Keratinocyte (primary cell): ENCODE data around the gene ERC1.

ENCODE experiments used
- CTCF ChIP-seq, 3 experiments: IDR thresholded peaks in 1 of 3; conservative IDR thresholded peaks in 1 of 3; optimal IDR thresholded peaks in 1 of 3; 2 replicates in 2 of 3; 3 replicates in 1 of 3; pipeline versions ENCODE3 to v1.5.1; 2011; ENCODE audit warnings: low read length in 3 of 3, mild to moderate bottlenecking in 3 of 3, moderate library complexity in 2 of 3, control low read depth in 1 of 3, inconsistent platforms in 1 of 3; ENCODE audit not compliant: insufficient read depth in 2 of 3; ENCODE audit errors: extremely low read depth in 1 of 3
- EZH2 ChIP-seq: IDR thresholded peaks from one replicate; pipeline ENCODE4 v1.6.1; 2012; ENCODE audit warnings: inconsistent platforms, mild to moderate bottlenecking, low read length, moderate library complexity

- TF ChIP-seq EZH2: no peak
- TF ChIP-seq CTCF (optimal IDR thresholded peaks at IDR 0.05 in 1 of 3, IDR thresholded peaks at IDR 0.05 in 1 of 3, conservative IDR thresholded peaks at IDR 0.05 in 1 of 3; ENCODE audit: extremely low read depth in 1 of 3, insufficient read depth in 2 of 3, low read length in 3 of 3): no peak
These were observed 472.3 kb downstream of the ERC1 start for GRCh38 chr12:1463073-1463905.
